CD14-positive monocyte (primary cell): ENCODE measurements around the gene USP34. TPM values are rescaled to one million over a fixed set of nuclear protein-coding genes. Genes with fewer than 3 reads are reported as not detected.

Experiments
- DNase-seq, 3 donors: peaks; one replicate each; pipeline ENCODE4 v3.0.0-alpha.2; 2011 to 2022
- H2AFZ ChIP-seq: 2 replicates; pipeline ENCODE4 v1.6.0; 2012; ENCODE audit warnings: mild to moderate bottlenecking, low read depth, low read length, inconsistent platforms; ENCODE audit not compliant: insufficient read depth, poor library complexity, severe bottlenecking
- H3K27ac ChIP-seq, 2 donors: 1 replicate in 1 of 2; 2 replicates in 1 of 2; pipeline ENCODE4 v1.5.1; 2012 to 2013; ENCODE audit warnings: low read length in 2 of 2, control low read depth in 1 of 2, inconsistent platforms in 1 of 2, low read depth in 1 of 2, mild to moderate bottlenecking in 1 of 2
- H3K27me3 ChIP-seq, 2 donors: one replicate each; pipeline versions ENCODE4 v1.6.0 to v1.6.1; 2011 to 2013; ENCODE audit warnings: low read length in 2 of 2; ENCODE audit not compliant: control insufficient read depth in 2 of 2, insufficient read depth in 2 of 2
- H3K36me3 ChIP-seq, 2 donors: replicated peaks in 1 of 2; 1 replicate in 1 of 2; 2 replicates in 1 of 2; pipeline versions ENCODE4 v1.5.1 to v1.6.1; 2012 to 2013; ENCODE audit warnings: low read length in 2 of 2, control low read depth in 1 of 2, inconsistent platforms in 1 of 2, mild to moderate bottlenecking in 1 of 2; ENCODE audit not compliant: insufficient read depth in 2 of 2, control insufficient read depth in 1 of 2
- H3K4me1 ChIP-seq, 2 donors: 1 replicate in 1 of 2; 2 replicates in 1 of 2; pipeline versions ENCODE4 v1.5.1 to v1.6.1; 2012 to 2013; ENCODE audit warnings: low read length in 2 of 2, control low read depth in 1 of 2, inconsistent platforms in 1 of 2, mild to moderate bottlenecking in 1 of 2, moderate library complexity in 1 of 2; ENCODE audit not compliant: insufficient read depth in 2 of 2, control insufficient read depth in 1 of 2
- H3K4me2 ChIP-seq: replicated peaks from 2 replicates; pipeline ENCODE3; 2012; ENCODE audit warnings: low read length, moderate library complexity, mild to moderate bottlenecking; ENCODE audit not compliant: poor library complexity, severe bottlenecking; ENCODE audit errors: extremely low read depth
- H3K4me3 ChIP-seq, 3 experiments: fragments of 200-600 bp in 1 of 3; sonication (generic) in 1 of 3; replicated peaks in 1 of 3; 1 replicate in 2 of 3; 2 replicates in 1 of 3; pipeline ENCODE4 v1.5.1; 2011 to 2013; ENCODE audit warnings: low read length in 3 of 3, mild to moderate bottlenecking in 3 of 3, control low read depth in 2 of 3, low read depth in 2 of 3, inconsistent platforms in 1 of 3, moderate library complexity in 1 of 3
- H3K79me2 ChIP-seq: 2 replicates; pipeline ENCODE4 v1.6.0; 2012; ENCODE audit warnings: mild to moderate bottlenecking, control low read depth, inconsistent platforms, low read length, moderate library complexity; ENCODE audit not compliant: insufficient read depth
- H3K9ac ChIP-seq: 2 replicates; pipeline ENCODE4 v1.6.0; 2017; ENCODE audit warnings: low read length, mild to moderate bottlenecking; ENCODE audit not compliant: insufficient read depth, poor library complexity, severe bottlenecking
- H3K9me3 ChIP-seq, 2 donors: replicated peaks in 1 of 2; 1 replicate in 1 of 2; 2 replicates in 1 of 2; pipeline versions ENCODE4 v1.5.1 to v1.6.1; 2012 to 2013; ENCODE audit warnings: low read length in 2 of 2, control low read depth in 1 of 2; ENCODE audit not compliant: control insufficient read depth in 1 of 2, insufficient read depth in 1 of 2
- H4K20me1 ChIP-seq: 2 replicates; pipeline ENCODE4 v1.6.0; 2012; ENCODE audit warnings: mild to moderate bottlenecking, low read length, control low read depth, moderate library complexity; ENCODE audit not compliant: insufficient read depth
- H3K27ac Mint-ChIP-seq, 7 donors: one replicate each; pipeline ENCODE4 v1.8.0; 2020; ENCODE audit warnings: mild to moderate bottlenecking in 7 of 7, mixed read lengths in 7 of 7, moderate library complexity in 6 of 7, inconsistent platforms in 2 of 7
- H3K27me3 Mint-ChIP-seq, 3 donors: one replicate each; pipeline ENCODE4 v1.8.0; 2021 to 2022; ENCODE audit warnings: low read depth in 3 of 3, mild to moderate bottlenecking in 3 of 3, mixed read lengths in 3 of 3, moderate library complexity in 3 of 3, inconsistent platforms in 1 of 3
- H3K36me3 Mint-ChIP-seq, 2 donors: one replicate each; pipeline ENCODE4 v1.8.0; 2020; ENCODE audit warnings: mixed read lengths in 2 of 2, inconsistent platforms in 1 of 2, mild to moderate bottlenecking in 1 of 2
- H3K4me1 Mint-ChIP-seq: one replicate; pipeline ENCODE4 v1.8.0; 2020; ENCODE audit warnings: mild to moderate bottlenecking, mixed read lengths
- H3K4me3 Mint-ChIP-seq, 2 donors: one replicate each; pipeline ENCODE4 v1.8.0; 2020; ENCODE audit warnings: mild to moderate bottlenecking in 2 of 2, mixed read lengths in 2 of 2, moderate library complexity in 1 of 2
- H3K9me3 Mint-ChIP-seq, 7 donors: one replicate each; pipeline ENCODE4 v1.8.0; 2020 to 2022; ENCODE audit warnings: mixed read lengths in 7 of 7, mild to moderate bottlenecking in 6 of 7, moderate library complexity in 6 of 7, inconsistent platforms in 2 of 7
- CTCF ChIP-seq: fragments of 200-600 bp; IDR thresholded peaks from one replicate; pipeline ENCODE4 v1.8.0; 2022; ENCODE audit warnings: antibody characterized with exemption, mild to moderate bottlenecking
- WGBS: methylation state at CpG from one replicate; pipeline ENCODE4 v1.1.5; 2013; ENCODE audit warnings: missing lambda C conversion rate; ENCODE audit not compliant: insufficient coverage; 5-methylcytosine and 5-hydroxymethylcytosine counted together
- intact Hi-C, 2 donors: fragments of 100-400 bp; cut with micrococcal nuclease; formaldehyde crosslinking; loops; one replicate each; pipeline versions ENCODE4 v1.15.0 to v1.15.1; 2023
- polyA plus RNA-seq, 3 donors: library from polyadenylated mRNA; depleted of rRNA in 1 of 3; unstranded in 2 of 3; stranded (reverse) in 1 of 3; fragments of 300-500 nt in 2 of 3; fragments of >200 nt in 1 of 3; fragmentation: Illumina TruSeq in 2 of 3; gene quantifications; 1 replicate in 2 of 3; 2 replicates in 1 of 3; pipeline ENCODE4 v1.2.3, GENCODE V29; 2012 to 2021

The USP34 gene
- polyA plus RNA-seq, 3 donors, result 2.8 to 47.2 (median 5.9) TPM

GRCh38 chr2:61362873-61363272 lies 108.0 kb downstream of the USP34 start:
- intact Hi-C loops, result no loop called here
- peaks cover 35% of the 10 kb centered on the region for H4K20me1 ChIP-seq
- Mint-ChIP-seq H3K27ac (no peak overlapping the region), H3K36me3 (peaks cover 53 to 62% of the 10 kb centered on the region in 2 donors), H3K4me3 (no peak overlapping the region), H3K27me3 (no peaks in the 10 kb centered on the region), H3K4me1 (peaks cover under 1% of the 10 kb centered on the region), H3K9me3 (peaks cover 0 to 2% (median 0%) of the 10 kb centered on the region in 7 donors)
- WGBS, result no CpG with 5 or more reads among the region's 1 CpG
- H3K4me2 ChIP-seq, result no peak overlapping the region
- H2AFZ ChIP-seq, result no peak overlapping the region
- DNase-seq, result no peak
- no peak overlapping the region for H3K4me3 ChIP-seq
- H3K27ac ChIP-seq, result no peak overlapping the region
- H3K4me1 ChIP-seq, result no peaks in the 10 kb centered on the region
- no peak for TF ChIP-seq CTCF
- H3K36me3 ChIP-seq, result peaks cover 28 to 62% of the 10 kb centered on the region in 2 donors
- H3K27me3 ChIP-seq, result no peaks in the 10 kb centered on the region
- no peaks in the 10 kb centered on the region for H3K9me3 ChIP-seq
- H3K9ac ChIP-seq, result no peak overlapping the region
- H3K79me2 ChIP-seq, result peaks cover 11% of the 10 kb centered on the region

GRCh38 chr2:61361068-61361467 lies 109.8 kb downstream of the USP34 start:
- WGBS, result no CpG with 5 or more reads among the region's 1 CpG
- DNase-seq, result no peak
- intact Hi-C loops, result no loop called here
- Mint-ChIP-seq H3K4me3 (no peak overlapping the region), H3K27ac (peak overlapping the region in 1 of 7 donors; percentile 37), H3K36me3 (peaks cover 39 to 48% of the 10 kb centered on the region in 2 donors), H3K27me3 (no peaks in the 10 kb centered on the region), H3K9me3 (peaks cover 0 to 2% (median 0%) of the 10 kb centered on the region in 7 donors), H3K4me1 (peaks cover 18% of the 10 kb centered on the region)
- Histone ChIP-seq H3K79me2 (peaks cover 17% of the 10 kb centered on the region), H3K27ac (no peak overlapping the region), H3K9ac (no peak overlapping the region), H2AFZ (no peak overlapping the region), H4K20me1 (peaks cover 36% of the 10 kb centered on the region), H3K27me3 (no peaks in the 10 kb centered on the region), H3K4me3 (no peak overlapping the region), H3K36me3 (peaks cover 12 to 46% of the 10 kb centered on the region in 2 donors), H3K4me1 (peaks cover 0 to 11% of the 10 kb centered on the region in 2 donors), H3K9me3 (no peaks in the 10 kb centered on the region), H3K4me2 (no peak overlapping the region)
- TF ChIP-seq CTCF, result no peak
